Heart right ventricle (tissue), 16 donors: ENCODE results near the gene ATG4D. TPM values are rescaled to one million over a fixed set of nuclear protein-coding genes. Genes with fewer than 3 reads are reported as not detected.

Source experiments
- ATAC-seq, 8 donors: fragments of 200-7000 bp; cut with Tn5 transposase; one replicate each; pipeline ENCODE4 v1.9.1; 2020; ENCODE audit warnings: mild to moderate bottlenecking in 8 of 8, moderate library complexity in 8 of 8, moderate number of reproducible peaks in 1 of 8
- DNase-seq, 2 donors: peaks; one replicate each; pipeline ENCODE4 v3.0.0-alpha.2; 2020
- H3K27ac ChIP-seq, 10 donors: fragments of 200-600 bp; sonication (generic) in 2 of 10; one replicate each; pipeline versions ENCODE4 v1.5.0 to v1.8.0; 2020 to 2022; ENCODE audit warnings: mild to moderate bottlenecking in 3 of 10
- H3K27me3 ChIP-seq, 7 donors: fragments of 200-600 bp; one replicate each; pipeline ENCODE4 v1.8.0; 2021 to 2022; ENCODE audit warnings: mild to moderate bottlenecking in 2 of 7
- H3K36me3 ChIP-seq, 9 donors: fragments of 200-600 bp; sonication (generic) in 1 of 9; one replicate each; pipeline versions ENCODE4 v1.5.0 to v1.8.0; 2020 to 2022; ENCODE audit warnings: mild to moderate bottlenecking in 2 of 9
- H3K4me1 ChIP-seq, 9 donors: fragments of 200-600 bp; sonication (generic) in 1 of 9; one replicate each; pipeline versions ENCODE4 v1.5.0 to v1.8.0; 2020 to 2022; ENCODE audit warnings: mild to moderate bottlenecking in 4 of 9
- H3K4me3 ChIP-seq, 10 donors: fragments of 200-600 bp; sonication (generic) in 2 of 10; one replicate each; pipeline versions ENCODE4 v1.5.0 to v1.8.0; 2020 to 2022; ENCODE audit warnings: mild to moderate bottlenecking in 7 of 10, moderate library complexity in 2 of 10
- H3K9me3 ChIP-seq, 11 donors: fragments of 200-600 bp in 10 of 11; sonication (generic) in 2 of 11; one replicate each; pipeline versions ENCODE4 v1.5.0 to v1.8.0; 2013 to 2022; ENCODE audit warnings: mild to moderate bottlenecking in 2 of 11, control low read depth in 1 of 11, moderate library complexity in 1 of 11
- WGBS, 2 donors: extraction: QIAGEN DNeasy Blood & Tissue Kit; methylation state at CpG; one replicate each; pipeline ENCODE4 v1.1.7; 2013; ENCODE audit warnings: inconsistent platforms in 1 of 2; 5-methylcytosine and 5-hydroxymethylcytosine counted together
- intact Hi-C, 10 donors: fragments of 100-400 bp; cut with DNase I; formaldehyde crosslinking; loops; one replicate each; pipeline versions ENCODE4 v1.11.1 to v1.14.2; 2022
- polyA plus RNA-seq, 2 donors: library from polyadenylated mRNA; stranded (reverse); fragments of 200-250 nt; gene quantifications; one replicate each; pipeline ENCODE4 v1.2.3, GENCODE V29; 2013
- total RNA-seq, 10 donors: library from RNA; stranded (reverse); fragmentation: NEBNext Ultra II Directional in 3 of 10; extraction: Animal tissue kit (Norgen Biotek cat#: 25700) in 3 of 10; gene quantifications; one replicate each; pipeline versions ENCODE4 v1.2.1 to v1.2.4, GENCODE V29; 2021 to 2023
- TF ChIP-seq, protein P1 (sequence below), 9 donors: fragments of 200-600 bp; sonication (generic) in 2 of 9; IDR thresholded peaks; one replicate each; pipeline versions ENCODE4 v1.5.0 to v1.8.0; 2021 to 2022; ENCODE audit warnings: antibody characterized with exemption in 9 of 9, mild to moderate bottlenecking in 5 of 9, moderate library complexity in 1 of 9
- donor health status: Arrhythmogenic right ventricular cardiomyopathy.
- donor health status: ischemic (EF 13 %, LVEDD 7.1; RV severe dilation, severe dysfunction).
- donor health status: healthy with polysubstance abuse.
- donor health status: DM: no; HTN: yes; CAD: no.
- donor health status: DM: no; HTN: no; CAD: no.
- donor health status: ischemic (EF 25% LVEDD 6.9; RV normal size, moderate dysfunction).
- donor health status: ischemic (EF 25% LVEDD 5.7; RV mildly dilated, moderate dysfunction).
- donor health status: healthy.
- donor health status: DM: yes; HTN: yes; CAD: no.
- donor health status: Ischemic cardiomyopathy.
- donor health status: ischemic (EF 35%, LVEDD 5.7; RV mildly dilated, moderate dysfunction).
- donor health status: nonischemic (EF 11% LVEDD 7.7; RV severe dilation, severe dysfunction).
- donor health status: DM: yes; HTN: yes; CAD: no.
- donor health status: PGD.
- donor health status: ischemic (EF 29% LVEDD 5.4; RV normal size, mild dysfunction).
- donor health status: nonischemic (EF 23%, LVEDD 6.1; RV moderate dilation, normal function).

ATG4D gene
- total and polyA plus RNA-seq, 12 donors = 47.6 to 66.2 (median 57.3) TPM

DNA sequence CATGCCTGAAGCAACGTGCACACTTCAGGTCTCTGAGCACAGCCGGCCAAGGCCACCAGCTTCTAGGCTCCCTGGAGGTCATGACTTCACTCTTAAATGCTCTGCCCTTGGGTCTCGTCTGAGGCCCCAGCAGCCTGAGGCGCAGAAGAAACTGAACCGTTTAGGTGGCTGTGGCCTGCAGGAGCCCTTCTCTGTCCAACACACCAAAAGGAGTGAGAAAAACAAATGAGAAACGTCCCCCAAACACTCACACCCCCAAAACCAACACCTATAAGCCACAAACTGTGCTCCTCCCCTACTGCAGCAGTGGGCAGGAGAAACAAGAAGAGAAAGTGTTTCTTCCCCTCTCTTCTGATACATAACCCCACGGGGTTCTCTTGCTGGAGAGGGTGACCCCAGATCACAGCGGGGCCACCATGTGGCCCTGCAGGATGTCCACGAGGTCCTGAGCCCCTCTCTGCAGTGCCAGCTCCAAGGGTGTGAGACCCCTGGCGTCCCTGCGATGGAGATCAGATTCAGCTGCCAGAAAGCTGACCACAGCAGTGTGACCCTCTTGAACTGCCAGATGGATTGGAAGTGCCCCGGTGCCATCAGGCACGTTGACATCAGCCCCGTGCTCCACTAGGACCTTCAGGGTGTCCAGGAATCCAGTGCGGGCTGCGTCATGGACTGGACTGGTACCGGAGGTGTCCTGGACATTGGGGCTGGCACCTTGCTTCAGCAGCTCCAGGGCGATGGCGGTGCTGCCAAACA lies 23.1 kb downstream of the ATG4D start:
- H3K27me3 ChIP-seq = no peaks in the 10 kb centered on the region
- peaks cover 0 to 20% (median 0%) of the 10 kb centered on the region in 9 donors for H3K36me3 ChIP-seq
- H3K4me3 ChIP-seq = peak overlapping the region in 9 of 10 donors; percentile 4 to 94 (median 84)
- DNase-seq (no peak), ATAC-seq (no peak)
- TF ChIP-seq, protein P1, sequence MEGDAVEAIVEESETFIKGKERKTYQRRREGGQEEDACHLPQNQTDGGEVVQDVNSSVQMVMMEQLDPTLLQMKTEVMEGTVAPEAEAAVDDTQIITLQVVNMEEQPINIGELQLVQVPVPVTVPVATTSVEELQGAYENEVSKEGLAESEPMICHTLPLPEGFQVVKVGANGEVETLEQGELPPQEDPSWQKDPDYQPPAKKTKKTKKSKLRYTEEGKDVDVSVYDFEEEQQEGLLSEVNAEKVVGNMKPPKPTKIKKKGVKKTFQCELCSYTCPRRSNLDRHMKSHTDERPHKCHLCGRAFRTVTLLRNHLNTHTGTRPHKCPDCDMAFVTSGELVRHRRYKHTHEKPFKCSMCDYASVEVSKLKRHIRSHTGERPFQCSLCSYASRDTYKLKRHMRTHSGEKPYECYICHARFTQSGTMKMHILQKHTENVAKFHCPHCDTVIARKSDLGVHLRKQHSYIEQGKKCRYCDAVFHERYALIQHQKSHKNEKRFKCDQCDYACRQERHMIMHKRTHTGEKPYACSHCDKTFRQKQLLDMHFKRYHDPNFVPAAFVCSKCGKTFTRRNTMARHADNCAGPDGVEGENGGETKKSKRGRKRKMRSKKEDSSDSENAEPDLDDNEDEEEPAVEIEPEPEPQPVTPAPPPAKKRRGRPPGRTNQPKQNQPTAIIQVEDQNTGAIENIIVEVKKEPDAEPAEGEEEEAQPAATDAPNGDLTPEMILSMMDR (IDR thresholded peaks at IDR 0.05) = no peak
- no peaks in the 10 kb centered on the region for H3K9me3 ChIP-seq
- WGBS, 2 donors = 60 to 63% methylated on average over 19 of the region's 19 CpGs
- peak overlapping the region; percentile 34 to 94 (median 87) for H3K27ac ChIP-seq
- H3K4me1 ChIP-seq = peaks cover 4 to 45% (median 39%) of the 10 kb centered on the region in 9 donors
- intact Hi-C loops = loop anchor here in 6 of 10 donors (5.0 to 10.0 kb wide), 5 partner anchors 62 to 162 kb away; partner anchors contain the start of genes KEAP1 (in 5 of the 6), ILF3 (in 2 of the 6) and CDC37 (in 1 of the 6)

DNA sequence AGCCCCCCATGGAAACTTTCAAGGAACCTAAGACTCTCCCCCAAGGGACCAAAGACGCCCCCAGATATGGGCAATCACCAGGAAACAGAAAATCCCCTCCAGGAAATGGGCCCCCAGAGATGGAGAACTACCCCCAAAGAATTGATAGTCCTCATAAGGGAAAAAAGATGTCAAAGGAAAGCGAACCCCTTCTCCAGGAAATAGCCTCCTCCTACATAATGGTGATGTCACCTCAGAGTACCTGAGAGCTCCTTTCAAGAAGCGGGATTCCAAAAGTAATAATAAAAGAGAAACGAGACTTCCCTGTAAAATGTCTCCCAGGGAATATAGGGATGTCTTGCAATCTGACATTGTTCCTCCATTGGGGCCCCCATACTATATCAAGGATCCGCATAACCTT lies 24.0 kb downstream of the ATG4D start:
- peaks cover 4 to 52% (median 45%) of the 10 kb centered on the region in 9 donors for H3K4me1 ChIP-seq
- DNase-seq (no peak), ATAC-seq (no peak)
- H3K27ac ChIP-seq = peak overlapping the region in 8 of 10 donors; percentile 86 to 94 (median 90)
- TF ChIP-seq, protein P1 (IDR thresholded peaks at IDR 0.05) = no peak
- intact Hi-C loops = loop anchor here in 6 of 10 donors (5.0 to 10.0 kb wide), 5 partner anchors 63 to 163 kb away; partner anchors contain the start of genes KEAP1 (in 5 of the 6), ILF3 (in 2 of the 6) and CDC37 (in 1 of the 6)
- WGBS, 2 donors = 40 to 51% methylated on average over 5 of the region's 5 CpGs
- H3K27me3 ChIP-seq = no peaks in the 10 kb centered on the region
- H3K36me3 ChIP-seq = peaks cover 0 to 12% (median 0%) of the 10 kb centered on the region in 9 donors
- H3K4me3 ChIP-seq = peak overlapping the region in 9 of 10 donors; percentile 71 to 94 (median 75)
- no peaks in the 10 kb centered on the region for H3K9me3 ChIP-seq

DNA sequence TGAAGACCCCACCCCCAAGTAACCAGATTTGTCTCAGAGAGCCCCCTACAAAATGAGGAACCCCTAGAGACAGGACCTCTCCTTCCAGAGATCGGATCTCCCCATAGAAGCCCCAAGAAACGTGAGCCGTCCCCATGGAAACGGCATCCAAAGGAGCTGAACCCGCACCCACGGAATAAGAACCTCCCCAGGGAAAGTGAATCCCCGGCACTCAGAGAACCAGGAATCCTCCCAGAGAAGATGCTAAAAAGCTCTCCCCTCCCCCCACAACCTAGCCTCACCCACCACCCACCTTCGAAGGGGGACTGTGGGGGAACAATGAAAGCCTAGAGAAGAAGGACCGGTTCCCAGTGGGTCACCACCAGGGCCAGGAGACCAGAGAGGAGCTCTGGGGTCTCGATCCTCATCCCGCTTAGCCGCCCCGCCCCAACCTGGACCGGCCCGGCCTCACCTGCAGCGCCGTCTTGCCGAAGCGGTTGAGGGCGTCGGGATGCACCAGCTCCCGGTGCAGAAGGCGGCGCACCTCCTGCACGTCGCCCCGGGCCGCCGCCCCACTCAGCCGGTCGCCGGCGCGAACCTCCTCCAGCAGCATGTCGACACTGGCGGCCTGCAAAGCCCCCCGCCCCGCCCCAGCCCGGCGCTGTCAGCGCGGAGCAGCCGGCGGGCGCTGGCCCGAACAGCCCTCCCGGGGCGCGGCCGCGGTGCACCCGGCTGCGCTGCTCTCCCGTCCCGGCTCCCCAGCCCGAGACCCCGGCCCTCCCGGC lies 24.5 kb downstream of the ATG4D start:
- intact Hi-C loops = loop anchor here in 6 of 10 donors (5.0 to 10.0 kb wide), 5 partner anchors 63 to 163 kb away; partner anchors contain the start of genes KEAP1 (in 5 of the 6), ILF3 (in 2 of the 6) and CDC37 (in 1 of the 6)
- Histone ChIP-seq H3K27me3 (no peaks in the 10 kb centered on the region), H3K4me1 (peaks cover 4 to 53% (median 45%) of the 10 kb centered on the region in 9 donors), H3K27ac (peak overlapping the region; percentile 51 to 94 (median 86)), H3K36me3 (peaks cover 0 to 9% (median 0%) of the 10 kb centered on the region in 9 donors), H3K9me3 (no peaks in the 10 kb centered on the region), H3K4me3 (peak overlapping the region; percentile 40 to 94 (median 74))
- TF ChIP-seq, protein P1 (IDR thresholded peaks at IDR 0.05) = no peak
- no peak for ATAC-seq
- DNase-seq = peak in 1 of 2 donors; percentile 26
- WGBS, 2 donors = 3 to 4% methylated on average over 47 to 58 of the region's 58 CpGs
